ENCODE results near the gene USP14.

USP14 gene

DNA sequence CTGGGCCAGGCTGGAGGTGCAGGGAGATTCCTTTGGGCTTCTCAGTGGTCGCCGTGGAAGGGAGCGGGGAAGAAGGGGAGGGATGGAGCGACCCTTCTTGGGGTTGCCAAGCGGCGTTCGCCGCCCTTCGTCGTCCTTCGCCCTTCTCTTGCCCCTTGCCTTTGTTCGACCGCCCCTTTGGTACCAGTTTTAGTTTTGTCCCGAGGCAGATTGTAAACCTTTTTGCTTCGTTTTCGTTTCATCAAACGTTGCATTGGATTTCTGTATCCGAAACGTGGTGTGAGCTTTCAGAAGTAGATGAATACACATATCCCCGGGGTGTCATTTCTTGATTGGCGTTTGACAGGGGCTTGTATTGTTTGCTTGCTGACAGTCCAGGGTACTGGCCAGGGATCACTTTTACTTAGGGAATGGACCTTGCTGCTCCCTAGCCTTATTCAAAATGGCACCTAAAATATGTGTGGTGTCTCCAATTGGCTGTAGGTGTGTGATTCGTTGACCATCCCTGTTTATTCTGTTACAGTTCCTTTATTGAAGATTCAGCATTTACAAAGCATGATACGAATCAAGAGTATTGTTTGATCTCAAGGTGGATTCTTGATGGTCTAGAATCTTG lies 788 bp downstream of the USP14 start:
- no peak for DNase-seq (ENCODE audit: low read depth in 2 of 2, low spot score in 1 of 2)

DNA sequence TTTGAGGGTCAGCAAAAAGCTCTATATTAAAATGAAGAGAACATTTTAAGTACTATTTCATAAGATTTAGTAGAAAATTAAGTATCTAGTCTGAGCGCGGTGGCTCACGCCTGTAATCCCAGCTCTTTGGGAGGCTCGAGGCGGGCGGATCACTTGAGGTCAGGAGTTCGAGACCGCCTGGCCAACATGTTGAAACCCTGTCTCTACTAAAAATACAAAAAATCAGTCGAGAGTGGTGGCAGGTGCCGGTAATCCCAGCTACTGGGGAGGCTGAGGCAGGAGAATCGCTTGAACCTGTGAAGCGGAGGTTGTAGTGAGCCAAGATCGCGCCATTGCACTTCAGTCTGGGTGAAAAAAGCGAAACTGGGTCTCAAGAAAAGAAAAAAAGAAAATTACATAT lies 1.6 kb downstream of the USP14 start:
- no peak for DNase-seq (ENCODE audit: low read depth in 2 of 2, low spot score in 1 of 2)

DNA sequence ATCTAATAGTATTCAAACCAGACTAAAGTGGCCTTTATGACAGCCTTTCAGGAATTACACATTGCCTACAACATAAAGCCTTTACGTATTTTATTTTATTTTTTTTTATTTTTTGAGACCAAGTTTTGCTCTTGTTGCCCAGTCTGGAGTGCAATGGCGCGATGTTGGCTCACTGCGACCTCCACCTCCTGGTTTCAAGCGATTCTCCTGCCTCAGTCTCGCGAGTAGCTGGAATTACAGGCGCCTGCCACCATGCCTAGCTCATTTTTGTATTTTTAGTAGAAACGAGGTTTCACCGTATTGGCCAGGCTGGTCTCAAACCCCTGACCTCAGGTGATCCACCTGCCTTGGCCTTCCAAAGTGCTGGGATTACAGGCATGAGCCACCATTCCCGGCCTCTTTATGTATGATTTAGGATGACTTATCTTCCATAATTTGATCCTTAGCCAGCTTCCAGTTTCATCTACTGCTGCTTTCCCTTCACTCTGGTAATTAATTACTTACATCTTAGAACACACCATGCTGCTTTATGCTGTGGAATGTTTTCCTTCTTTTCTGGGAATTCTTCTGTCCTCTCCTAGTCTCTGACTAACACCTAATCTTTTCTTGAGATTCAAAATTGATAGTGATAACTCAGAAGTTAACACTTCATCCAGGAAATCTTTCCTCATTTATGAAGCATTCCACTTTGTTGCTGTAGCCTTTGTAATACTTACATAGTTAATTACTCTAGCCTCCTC lies 2.6 kb downstream of the USP14 start:
- DNase-seq (ENCODE audit: low read depth in 2 of 2, low spot score in 1 of 2): no peak

DNA sequence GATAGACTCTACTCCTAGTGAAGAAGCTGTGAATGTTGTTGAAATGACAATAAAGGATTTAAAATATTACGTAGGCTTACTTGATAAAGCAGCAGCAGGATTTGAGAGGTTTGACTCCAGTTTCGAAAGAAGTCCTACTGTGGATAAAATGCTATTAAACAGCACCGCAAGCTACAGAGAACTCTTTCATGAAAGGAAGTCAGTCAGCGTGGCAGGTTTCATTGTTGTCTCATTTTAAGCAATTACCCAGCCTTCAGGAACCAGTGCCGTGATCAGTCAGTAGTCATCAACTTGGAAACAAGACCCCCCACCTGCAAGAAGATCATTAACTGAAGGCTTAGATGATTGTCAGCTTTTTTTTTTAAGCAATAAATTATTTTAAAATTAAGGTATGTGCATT lies 14.0 kb downstream of the USP14 start:
- DNase-seq (ENCODE audit: low read depth in 2 of 2, low spot score in 1 of 2): no peak

DNA sequence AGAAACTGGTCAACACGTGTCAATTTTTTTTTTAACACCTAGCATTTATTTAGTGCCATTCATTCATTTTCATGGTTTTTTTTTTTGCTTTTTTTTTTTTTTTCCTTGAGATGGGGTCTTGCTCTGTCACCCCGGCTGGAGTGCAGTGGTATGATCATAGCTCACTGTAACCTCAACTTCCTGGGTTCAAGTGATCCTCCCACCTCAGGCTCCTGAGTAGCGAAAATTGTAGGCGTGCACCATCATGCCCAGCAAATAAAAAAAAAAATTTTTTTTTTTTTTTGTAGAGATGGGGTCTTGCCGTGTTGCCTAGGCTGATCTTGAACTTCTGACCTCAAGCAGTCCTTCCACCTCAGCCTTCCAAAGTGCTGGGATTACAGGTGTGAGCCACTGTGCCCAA lies 21.1 kb downstream of the USP14 start:
- no peak for DNase-seq (ENCODE audit: low read depth in 2 of 2, low spot score in 1 of 2)

DNA sequence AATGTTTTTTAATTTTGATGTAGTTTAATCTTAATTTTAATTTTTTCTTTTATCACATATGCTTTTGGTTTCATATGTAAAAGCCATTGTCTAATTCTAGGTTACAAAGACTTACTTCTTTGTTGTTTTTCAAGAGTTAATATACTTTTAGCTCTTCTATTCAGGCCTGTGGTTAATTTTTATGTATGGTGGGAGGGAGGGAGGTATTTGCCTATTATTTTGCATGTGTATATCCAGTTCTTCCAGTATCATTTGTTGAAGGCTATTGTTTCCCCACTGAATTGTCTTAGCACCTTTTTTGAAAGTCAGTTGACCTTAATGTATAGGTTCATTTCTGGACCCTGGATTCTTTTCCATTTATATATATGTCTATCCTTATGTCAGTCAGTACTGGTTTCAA lies 23.4 kb downstream of the USP14 start:
- no peak for DNase-seq (ENCODE audit: low read depth in 2 of 2, low spot score in 1 of 2)

DNA sequence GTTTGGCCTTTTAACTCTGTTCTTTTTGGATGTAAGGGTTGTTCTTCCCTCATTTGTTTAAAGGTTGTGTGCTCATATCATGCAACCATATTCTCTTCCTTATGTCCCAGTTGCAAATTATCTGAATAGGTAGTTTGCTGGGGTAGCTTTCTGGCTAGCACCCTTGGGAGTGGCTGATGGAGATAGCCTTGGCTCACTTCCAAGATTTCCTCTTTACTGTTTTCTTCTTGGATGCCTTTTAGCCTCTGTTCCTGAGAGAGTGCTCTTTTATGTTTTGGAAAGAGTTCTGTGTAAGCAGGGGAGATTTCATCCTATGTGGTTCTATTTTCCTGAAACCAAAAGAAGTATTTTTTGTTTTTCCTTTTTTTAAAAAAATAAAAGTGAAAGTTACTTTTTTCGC lies 25.4 kb downstream of the USP14 start:
- DNase-seq (ENCODE audit: low read depth in 2 of 2, low spot score in 1 of 2): no peak

DNA sequence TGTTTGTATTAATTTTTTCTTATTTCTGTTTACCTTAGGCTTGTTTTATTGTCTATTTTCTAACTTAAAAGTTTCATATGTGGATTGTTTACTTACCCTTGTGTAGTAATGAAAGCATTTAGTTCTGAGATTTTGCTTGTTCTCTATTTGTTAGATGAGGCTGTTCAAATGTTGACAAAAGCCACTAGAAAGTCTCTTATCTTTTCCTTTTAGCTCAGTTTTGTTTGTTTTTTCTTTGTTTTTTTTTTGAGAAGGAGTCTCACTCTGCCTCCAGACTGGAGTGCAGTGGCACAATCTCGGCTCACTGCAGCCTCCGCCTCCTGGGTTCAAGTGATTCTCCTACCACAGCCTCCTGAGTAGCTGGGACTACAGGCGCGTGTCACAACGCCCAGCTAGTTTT lies 30.9 kb downstream of the USP14 start:
- no peak for DNase-seq (ENCODE audit: low read depth in 2 of 2, low spot score in 1 of 2)

DNA sequence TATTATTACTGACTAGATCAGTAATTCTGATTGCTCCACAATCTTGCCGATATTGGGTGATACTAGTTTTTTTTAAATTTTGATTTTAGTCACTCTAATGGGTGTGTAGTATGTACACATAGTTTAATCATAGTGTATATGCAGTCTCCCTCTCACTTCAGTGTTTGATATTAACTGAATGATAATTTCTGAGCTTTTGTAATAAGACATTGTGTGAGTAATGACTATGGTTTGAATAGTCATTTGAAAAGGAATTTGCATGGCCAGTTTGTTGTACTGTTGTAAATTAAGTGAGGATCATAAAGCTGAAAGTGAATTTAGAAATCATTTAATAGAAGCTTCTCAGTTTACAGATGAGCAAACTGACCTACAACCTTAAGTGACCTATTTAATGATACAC lies 33.4 kb downstream of the USP14 start:
- DNase-seq (ENCODE audit: low read depth in 2 of 2, low spot score in 1 of 2): no peak

DNA sequence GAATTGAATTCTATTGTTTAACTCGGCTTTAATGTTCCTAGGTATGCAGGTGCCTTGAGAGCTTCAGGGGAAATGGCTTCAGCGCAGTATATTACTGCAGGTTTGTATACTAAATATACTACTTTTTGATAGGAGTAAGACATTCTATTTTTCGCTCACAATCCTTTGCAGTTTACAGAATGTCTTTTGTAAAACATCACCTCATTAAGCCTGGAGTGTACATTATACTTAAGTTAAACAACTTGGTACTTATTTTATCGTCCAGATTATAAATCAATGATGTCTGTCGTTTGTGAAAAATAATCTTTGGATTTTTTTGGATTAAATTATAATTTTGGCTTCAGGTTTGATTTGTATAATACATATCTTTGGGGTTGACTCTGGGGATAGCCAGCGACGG lies 34.4 kb downstream of the USP14 start:
- no peak for DNase-seq (ENCODE audit: low read depth in 2 of 2, low spot score in 1 of 2)

DNA sequence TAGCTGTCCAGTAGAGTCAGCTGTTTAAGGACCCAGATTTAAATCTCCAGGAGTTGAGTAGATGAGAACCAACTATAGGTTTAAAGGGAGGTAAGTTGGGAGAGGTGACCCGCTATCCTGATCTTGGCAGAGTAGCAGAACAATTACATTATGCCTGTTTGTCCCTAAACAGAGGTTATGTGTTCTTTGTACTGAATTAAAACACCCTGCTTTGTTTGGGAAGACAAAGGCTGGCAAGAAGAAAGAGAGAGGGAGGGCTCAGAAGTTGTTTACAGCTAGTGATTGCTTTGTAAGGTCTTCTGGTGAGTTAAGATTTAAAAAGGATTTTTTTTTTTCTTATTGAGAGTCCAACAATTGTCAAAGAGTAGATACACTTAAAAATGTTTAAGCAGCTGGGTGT lies 37.3 kb downstream of the USP14 start:
- DNase-seq (ENCODE audit: low read depth in 2 of 2, low spot score in 1 of 2): no peak

DNA sequence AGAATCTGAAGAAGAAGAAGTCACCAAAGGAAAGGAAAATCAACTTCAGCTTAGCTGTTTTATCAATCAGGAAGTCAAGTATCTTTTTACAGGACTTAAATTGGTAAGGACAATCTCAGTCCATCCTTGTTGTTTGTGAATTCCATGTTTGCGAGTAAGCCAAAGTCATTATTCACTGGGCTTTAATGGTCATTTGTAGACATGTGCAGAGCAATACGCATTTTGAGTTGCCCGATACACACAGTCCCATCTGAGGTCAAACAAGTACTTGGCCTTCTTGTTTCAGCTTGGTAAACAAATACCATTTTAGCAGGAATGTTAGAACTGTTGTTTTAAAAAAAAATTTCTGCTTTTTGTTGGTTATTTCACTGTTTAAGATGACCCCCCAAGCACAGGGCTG lies 40.9 kb downstream of the USP14 start:
- no peak for DNase-seq (ENCODE audit: low read depth in 2 of 2, low spot score in 1 of 2)

DNA sequence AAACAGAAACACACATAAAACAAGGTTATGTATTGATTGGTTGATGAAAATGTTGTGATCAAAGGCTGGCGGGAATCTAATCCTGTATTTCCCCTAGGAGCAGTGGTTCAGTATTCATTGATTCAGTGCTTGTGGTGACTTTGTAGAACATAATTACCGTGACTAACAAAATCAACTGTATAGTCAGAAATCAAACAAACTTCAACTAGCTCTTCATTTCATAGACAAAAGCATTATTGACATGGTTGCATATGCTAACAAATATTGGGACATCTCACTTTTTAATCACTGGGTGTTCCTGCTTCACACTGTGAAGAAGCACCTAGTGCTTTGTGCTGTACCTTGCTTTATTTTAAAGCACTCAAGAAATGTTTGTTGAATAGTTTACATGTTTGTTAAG lies 41.4 kb downstream of the USP14 start:
- no peak for DNase-seq (ENCODE audit: low read depth in 2 of 2, low spot score in 1 of 2)

DNA sequence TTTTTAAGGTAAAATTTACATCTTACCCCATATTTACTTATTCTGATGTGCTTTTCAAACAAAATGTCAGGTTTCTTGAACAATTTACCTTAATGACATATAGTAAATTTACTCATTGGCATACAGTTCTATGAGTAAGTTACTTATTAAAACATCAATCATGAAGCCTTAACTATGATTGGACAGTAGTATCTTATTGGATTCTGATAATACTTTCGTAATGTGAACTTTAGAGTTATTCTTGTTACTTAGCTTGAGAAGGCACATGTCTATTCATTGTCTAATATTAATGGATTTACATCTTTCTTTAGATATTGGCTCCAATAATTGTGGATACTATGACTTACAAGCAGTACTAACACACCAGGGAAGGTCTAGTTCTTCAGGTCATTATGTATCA lies 51.7 kb downstream of the USP14 start:
- DNase-seq (ENCODE audit: low read depth in 2 of 2, low spot score in 1 of 2): no peak

DNA sequence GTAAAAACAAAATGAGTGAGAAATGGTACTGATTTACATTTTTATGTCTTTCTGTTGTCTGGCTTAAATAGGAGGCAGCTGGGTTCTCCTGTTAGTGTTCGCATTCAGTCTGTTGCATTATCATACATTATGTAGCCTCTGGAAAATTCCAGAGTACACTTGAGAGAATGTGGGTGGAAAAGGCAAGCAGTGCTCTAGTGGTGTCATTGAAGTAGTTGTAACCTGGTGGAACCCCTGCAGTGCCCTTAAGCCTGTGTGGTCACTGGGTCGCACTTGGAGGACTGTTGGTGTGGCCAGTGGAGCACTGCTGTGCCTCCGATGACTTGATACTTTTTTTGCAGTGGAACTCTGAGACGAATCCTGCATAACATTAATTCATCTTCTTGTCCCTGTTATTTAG lies 52.4 kb downstream of the USP14 start:
- DNase-seq (ENCODE audit: low read depth in 2 of 2, low spot score in 1 of 2): no peak

DNA sequence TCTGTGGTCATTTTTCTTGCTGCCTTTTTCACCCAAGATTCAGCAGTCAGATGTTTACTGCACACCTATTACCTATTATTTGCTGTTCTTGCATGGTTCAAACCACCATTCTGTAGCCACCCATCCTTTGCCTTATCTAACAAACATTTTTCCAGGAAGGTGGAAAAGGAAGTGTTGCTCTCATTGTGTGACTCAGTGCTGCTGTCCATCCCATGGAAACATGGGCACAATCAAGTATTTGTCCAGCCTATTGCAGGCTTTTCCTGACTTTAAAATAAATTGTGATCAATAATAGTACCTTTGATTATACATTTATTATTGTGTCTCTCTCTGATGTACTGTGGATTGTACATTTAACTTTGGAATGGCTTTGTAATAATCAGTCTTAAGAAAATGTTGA lies 53.2 kb downstream of the USP14 start:
- DNase-seq (ENCODE audit: low read depth in 2 of 2, low spot score in 1 of 2): no peak

DNA sequence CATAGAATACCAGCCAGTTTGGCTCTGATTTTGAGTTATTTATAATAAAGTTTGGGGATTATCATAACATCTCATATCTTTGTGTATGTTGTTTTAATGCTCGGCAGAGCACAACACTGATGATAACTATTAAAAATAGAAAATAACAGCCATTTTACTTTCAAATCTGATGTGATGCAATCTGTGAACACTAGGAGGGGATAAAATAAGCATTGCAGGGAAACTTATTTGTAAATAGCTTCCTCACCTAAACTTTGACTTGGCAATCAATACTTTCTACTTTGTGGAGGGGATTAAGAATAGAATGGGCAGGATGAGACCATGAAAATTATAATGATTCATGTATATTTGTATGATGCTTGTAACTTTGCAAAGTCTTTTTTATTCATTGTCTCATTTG lies 54.4 kb downstream of the USP14 start:
- no peak for DNase-seq (ENCODE audit: low read depth in 2 of 2, low spot score in 1 of 2)

DNA sequence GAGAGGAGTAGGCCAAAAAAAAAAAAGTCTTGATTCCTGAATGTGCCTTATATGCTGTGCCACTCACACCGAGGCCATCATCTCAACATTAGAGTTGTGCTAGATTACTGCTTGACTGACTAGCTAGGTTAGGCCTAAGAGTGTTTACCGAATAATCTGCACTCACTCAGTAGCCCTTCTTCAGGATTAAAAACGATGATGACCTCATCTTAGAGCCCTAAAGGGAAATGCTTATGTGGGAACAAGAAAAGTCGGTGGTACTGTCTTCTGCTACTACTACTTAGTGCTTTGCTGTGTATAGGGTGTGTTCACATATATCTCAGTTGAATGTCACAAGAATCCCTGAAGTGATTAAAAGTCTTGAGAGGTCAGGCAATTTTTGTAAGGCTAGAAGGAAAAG lies 55.1 kb downstream of the USP14 start:
- DNase-seq (ENCODE audit: low read depth in 2 of 2, low spot score in 1 of 2): no peak

DNA sequence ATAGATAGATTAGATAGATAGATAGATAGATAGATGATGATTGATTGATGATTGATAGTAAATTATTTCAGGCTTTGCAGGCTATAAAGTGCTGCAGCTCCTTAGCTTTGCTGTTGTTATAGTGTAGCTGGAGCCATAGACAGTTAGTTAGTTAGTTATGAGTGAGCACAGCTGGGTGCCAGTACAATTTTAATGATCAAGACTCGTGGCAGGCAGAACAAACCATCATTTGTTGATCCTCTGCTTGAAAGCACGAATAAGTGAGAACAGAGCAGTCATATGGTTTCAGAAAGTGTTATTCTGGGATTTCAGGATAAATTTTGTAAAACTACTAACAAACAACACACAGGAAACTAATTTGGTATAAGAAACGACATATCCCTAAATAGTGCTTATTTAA lies 55.6 kb downstream of the USP14 start:
- no peak for DNase-seq (ENCODE audit: low read depth in 2 of 2, low spot score in 1 of 2)

DNA sequence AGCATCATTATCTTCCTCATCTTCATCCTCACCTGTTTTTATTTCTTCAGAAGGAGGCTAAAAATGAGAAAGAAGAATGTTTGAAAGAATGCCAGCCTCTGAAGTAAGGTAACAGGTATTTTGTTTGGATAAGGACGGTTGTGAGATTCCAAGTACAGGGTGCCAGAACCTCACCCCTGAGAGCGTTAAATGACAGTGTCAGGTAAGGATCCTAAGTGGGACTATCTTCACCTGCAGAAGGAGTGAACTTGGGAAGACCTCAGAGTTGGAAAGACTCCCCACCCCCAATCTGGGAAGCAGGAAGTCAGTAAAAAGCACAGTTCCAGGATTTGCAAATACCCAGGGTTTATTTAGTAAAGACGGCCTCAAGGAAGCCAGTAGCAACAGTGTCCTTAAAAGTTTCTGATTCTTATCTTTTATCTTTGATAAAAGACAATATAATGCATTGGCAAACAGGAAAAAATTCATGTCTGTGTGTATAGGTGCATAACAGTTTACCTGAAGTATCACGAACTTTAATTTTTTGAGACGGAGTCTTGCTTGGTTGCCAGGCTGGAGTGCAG lies 57.2 kb downstream of the USP14 start:
- DNase-seq (ENCODE audit: low read depth in 2 of 2, low spot score in 1 of 2): no peak

DNA sequence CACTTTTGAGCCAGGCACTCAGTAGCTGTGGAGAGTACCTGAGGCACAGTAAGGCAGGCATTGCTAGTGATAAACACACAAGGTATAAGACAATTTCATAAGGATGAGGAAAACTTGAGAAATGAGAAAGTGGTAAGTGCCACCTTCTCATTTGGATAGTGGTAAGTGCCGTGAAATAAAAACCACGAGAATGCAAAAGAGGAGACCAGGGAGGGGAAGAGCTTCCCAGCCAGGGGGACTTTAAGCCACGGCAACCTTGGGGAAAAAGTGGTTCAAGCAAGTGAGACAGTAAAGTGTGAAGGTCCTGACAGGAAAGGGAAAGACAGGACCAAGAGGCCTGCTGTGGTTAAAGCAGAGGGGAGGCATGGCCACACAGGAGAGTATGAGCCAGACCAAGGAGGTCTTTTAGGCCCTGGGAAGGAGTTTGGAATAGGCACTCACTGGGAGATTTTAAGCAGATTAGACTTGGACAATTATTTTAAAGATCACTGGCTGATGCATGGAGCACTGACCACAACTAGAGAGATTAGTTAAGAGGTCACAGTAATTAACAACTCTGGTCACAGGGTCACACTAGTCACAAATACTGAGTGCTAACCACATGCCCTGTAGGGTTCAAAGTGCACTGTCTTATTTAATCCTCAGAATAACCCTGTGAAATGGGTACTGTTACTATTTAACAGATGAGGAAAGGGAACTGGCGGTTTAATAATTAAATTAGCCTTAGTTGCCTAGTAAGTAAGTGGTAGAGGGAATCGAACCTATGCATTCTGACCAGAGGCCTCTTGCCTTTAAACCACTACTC lies 59.4 kb downstream of the USP14 start:
- DNase-seq (ENCODE audit: low read depth in 2 of 2, low spot score in 1 of 2): no peak

DNA sequence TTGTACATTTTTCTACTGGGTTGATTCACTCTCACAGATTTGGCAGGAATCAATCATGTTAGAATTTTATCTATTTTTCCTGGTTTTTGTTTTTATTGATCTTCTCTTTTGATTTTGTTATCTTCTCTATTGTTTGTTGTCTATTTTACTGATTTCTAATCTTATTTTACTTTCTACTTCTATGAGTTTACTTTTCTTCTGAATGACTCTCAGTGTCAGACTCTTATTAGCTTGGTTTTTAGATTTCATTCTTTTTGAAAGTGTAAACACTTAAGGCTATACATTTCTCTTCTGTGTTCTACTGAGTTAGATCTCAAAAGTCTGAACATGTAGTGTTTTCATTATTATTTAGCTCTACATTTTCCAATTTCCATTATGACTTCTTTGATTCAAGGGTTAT lies 62.4 kb downstream of the USP14 start:
- DNase-seq (ENCODE audit: low read depth in 2 of 2, low spot score in 1 of 2): no peak

Data from stimulated activated CD8-positive, alpha-beta memory T cell treated with anti-CD3 and anti-CD28 coated beads, Interleukin-4, amount 100 ng/mL, for 4 hours (primary cell).